H1 (cell line): Measurements from ENCODE around the gene IL27RA. TPM values are rescaled to one million over a fixed set of nuclear protein-coding genes. Genes with fewer than 3 reads are reported as not detected.

Source experiments
- CTCF ChIA-PET: fragments of 300-600 bp; sonication (Branson Sonifier 250); formaldehyde crosslinking; loops from one replicate; lab custom pipeline; 2021; ENCODE audit not compliant: partially characterized antibody; lab: Charles Lee
- POLR2A ChIA-PET: fragments of 300-600 bp; sonication (Branson Sonifier 250); formaldehyde crosslinking; loops from one replicate; lab custom pipeline; 2021; ENCODE audit warnings: inconsistent platforms; ENCODE audit not compliant: partially characterized antibody; lab: Charles Lee
- DNase-seq, 2 experiments: peaks; one replicate each; pipeline versions ENCODE4 v3.0.0 to v3.0.0-alpha.2; 2010 to 2022; ENCODE audit warnings: low spot score in 2 of 2, low read depth in 1 of 2, mixed read lengths in 1 of 2
- FAIRE-seq: peaks from 2 replicates; lab custom pipeline; 2011; peaks lifted over from hg19 to GRCh38; lab: Jason Lieb, UNC
- H2AFZ ChIP-seq: 2 replicates; pipeline ENCODE4 v1.8.1; 2012; ENCODE audit warnings: low read length, inconsistent platforms
- H2AK5ac ChIP-seq: 2 replicates; pipeline ENCODE4 v1.6.1; 2013; ENCODE audit warnings: low read depth, low read length
- H2BK120ac ChIP-seq: replicated peaks from 2 replicates; pipeline ENCODE3; 2013; ENCODE audit warnings: low read depth, low read length, inconsistent platforms
- H2BK12ac ChIP-seq: 2 replicates; pipeline ENCODE4 v1.6.1; 2013; ENCODE audit warnings: low read depth, low read length
- H2BK15ac ChIP-seq: 2 replicates; pipeline ENCODE4 v1.6.1; 2013; ENCODE audit warnings: low read length
- H2BK20ac ChIP-seq: 2 replicates; pipeline ENCODE4 v1.6.1; 2013; ENCODE audit warnings: low read length
- H2BK5ac ChIP-seq: 2 replicates; pipeline ENCODE4 v1.6.1; 2013; ENCODE audit warnings: low read depth, low read length
- H3K14ac ChIP-seq: 2 replicates; pipeline ENCODE4 v1.6.1; 2013; ENCODE audit warnings: inconsistent platforms; ENCODE audit not compliant: insufficient read length
- H3K18ac ChIP-seq: 2 replicates; pipeline ENCODE4 v1.6.1; 2013; ENCODE audit warnings: low read length; ENCODE audit errors: extremely low read depth
- H3K23ac ChIP-seq: 2 replicates; pipeline ENCODE4 v1.6.1; 2013; ENCODE audit warnings: inconsistent platforms; ENCODE audit not compliant: insufficient read length
- H3K23me2 ChIP-seq: 2 replicates; pipeline ENCODE4 v1.6.1; 2013; ENCODE audit warnings: low read depth, low read length
- H3K27ac ChIP-seq: 2 replicates; pipeline ENCODE4 v1.6.1; 2011; ENCODE audit warnings: low read depth, low read length, inconsistent platforms
- H3K27me3 ChIP-seq, 4 experiments: replicated peaks in 1 of 4; 1 replicate in 1 of 4; 2 replicates in 3 of 4; pipeline versions ENCODE4 v1.6.1 to v1.8.1; 2011 to 2013; ENCODE audit warnings: low read length in 3 of 4, mild to moderate bottlenecking in 3 of 4, inconsistent platforms in 2 of 4, mixed read lengths in 2 of 4, moderate library complexity in 1 of 4; ENCODE audit not compliant: control insufficient read depth in 3 of 4, insufficient read depth in 3 of 4; ENCODE audit errors: extremely low read depth in 1 of 4
- H3K36me3 ChIP-seq, 4 experiments: 2 replicates each; pipeline versions ENCODE4 v1.6.1 to v1.8.1; 2011 to 2013; ENCODE audit warnings: mild to moderate bottlenecking in 4 of 4, low read length in 3 of 4, moderate library complexity in 2 of 4, control low read depth in 1 of 4, inconsistent platforms in 1 of 4; ENCODE audit not compliant: insufficient read depth in 4 of 4, control insufficient read depth in 2 of 4
- H3K4ac ChIP-seq: replicated peaks from 2 replicates; pipeline ENCODE3; 2013; ENCODE audit warnings: low read length, low read depth, mixed read lengths, inconsistent platforms; ENCODE audit not compliant: insufficient read length
- H3K4me1 ChIP-seq, 4 experiments: replicated peaks in 1 of 4; 1 replicate in 1 of 4; 2 replicates in 3 of 4; pipeline versions ENCODE4 v1.6.1 to v1.8.1; 2011 to 2013; ENCODE audit warnings: low read length in 3 of 4, inconsistent platforms in 2 of 4, mixed read lengths in 1 of 4; ENCODE audit not compliant: insufficient read depth in 4 of 4, control insufficient read depth in 3 of 4
- H3K4me2 ChIP-seq, 2 experiments: 2 replicates each; pipeline versions ENCODE4 v1.6.1 to v1.8.1; 2011 to 2013; ENCODE audit warnings: low read depth in 2 of 2, low read length in 2 of 2, control low read depth in 1 of 2, inconsistent platforms in 1 of 2, mild to moderate bottlenecking in 1 of 2; ENCODE audit not compliant: insufficient read depth in 1 of 2
- H3K4me3 ChIP-seq, 4 experiments: fragments of 200-600, 300-600 bp in 1 of 4; sonication (generic), shearing (Covaris generic), sonication (Bioruptor Twin) in 1 of 4; 2 replicates each; pipeline versions ENCODE4 v1.5.1 to v1.8.1; 2011 to 2016; ENCODE audit warnings: low read length in 4 of 4, low read depth in 3 of 4, control low read depth in 2 of 4, inconsistent platforms in 2 of 4, mild to moderate bottlenecking in 2 of 4, mixed read lengths in 1 of 4, moderate library complexity in 1 of 4; ENCODE audit not compliant: insufficient read depth in 2 of 4; ENCODE audit errors: extremely low read depth in 1 of 4
- H3K56ac ChIP-seq: replicated peaks from 2 replicates; pipeline ENCODE3; 2013; ENCODE audit warnings: low read depth, mild to moderate bottlenecking, mixed read lengths, low read length, inconsistent platforms; ENCODE audit not compliant: insufficient read length
- H3K79me1 ChIP-seq: 2 replicates; pipeline ENCODE4 v1.6.1; 2013; ENCODE audit warnings: low read depth, low read length, control low read depth
- H3K79me2 ChIP-seq, 2 experiments: 2 replicates each; pipeline versions ENCODE4 v1.6.1 to v1.8.1; 2012 to 2013; ENCODE audit warnings: low read length in 2 of 2, mild to moderate bottlenecking in 2 of 2, inconsistent platforms in 1 of 2; ENCODE audit not compliant: insufficient read depth in 2 of 2, control insufficient read depth in 1 of 2
- H3K9ac ChIP-seq, 4 experiments: replicated peaks in 1 of 4; 1 replicate in 1 of 4; 2 replicates in 3 of 4; pipeline versions ENCODE4 v1.6.1 to v1.8.1; 2011 to 2013; ENCODE audit warnings: low read depth in 3 of 4, low read length in 3 of 4, control low read depth in 2 of 4, mild to moderate bottlenecking in 2 of 4, moderate library complexity in 2 of 4, inconsistent platforms in 1 of 4; ENCODE audit errors: extremely low read depth in 1 of 4
- H3K9me3 ChIP-seq, 2 experiments: 2 replicates each; pipeline versions ENCODE4 v1.6.1 to v1.8.1; 2012 to 2013; ENCODE audit warnings: mild to moderate bottlenecking in 2 of 2, moderate library complexity in 2 of 2, control low read depth in 1 of 2, inconsistent platforms in 1 of 2, low read depth in 1 of 2, low read length in 1 of 2, mixed read lengths in 1 of 2; ENCODE audit not compliant: insufficient read depth in 2 of 2
- H4K20me1 ChIP-seq, 2 experiments: replicated peaks in 1 of 2; 2 replicates each; pipeline versions ENCODE3 to v1.8.1; 2011 to 2013; ENCODE audit warnings: inconsistent platforms in 2 of 2, low read length in 2 of 2, mild to moderate bottlenecking in 1 of 2; ENCODE audit not compliant: insufficient read depth in 2 of 2, control insufficient read depth in 1 of 2
- H4K5ac ChIP-seq: 2 replicates; pipeline ENCODE4 v1.6.1; 2013; ENCODE audit warnings: low read length, low read depth, mixed read lengths, inconsistent platforms; ENCODE audit not compliant: insufficient read length
- H4K8ac ChIP-seq: 2 replicates; pipeline ENCODE4 v1.8.0; 2013; ENCODE audit warnings: mild to moderate bottlenecking, moderate library complexity, low read length, inconsistent platforms; ENCODE audit not compliant: insufficient read depth; ENCODE audit errors: extremely low read depth
- H4K91ac ChIP-seq: replicated peaks from 2 replicates; pipeline ENCODE3; 2013; ENCODE audit warnings: low read length, mixed read lengths, inconsistent platforms; ENCODE audit not compliant: insufficient read length
- ATF3 ChIP-seq: IDR thresholded peaks from 2 replicates; pipeline ENCODE4 v1.6.1; 2011; ENCODE audit warnings: low read depth, mild to moderate bottlenecking, low read length; ENCODE audit not compliant: insufficient read depth
- CHD2 ChIP-seq: IDR thresholded peaks from 2 replicates; pipeline ENCODE4 v1.6.1; 2012; ENCODE audit warnings: low read length, improper control_type of control experiment
- EGR1 ChIP-seq: IDR thresholded peaks from 2 replicates; pipeline ENCODE4 v1.6.1; 2011; ENCODE audit warnings: low read depth, low read length, borderline replicate concordance
- MAFK ChIP-seq: IDR thresholded peaks from 2 replicates; pipeline ENCODE4 v1.6.1; 2012; ENCODE audit warnings: low read depth, mild to moderate bottlenecking, improper control_type of control experiment, low read length
- MAX ChIP-seq: IDR thresholded peaks from 2 replicates; pipeline ENCODE4 v1.6.1; 2012; ENCODE audit warnings: inconsistent platforms
- POLR2A ChIP-seq, 2 experiments: IDR thresholded peaks; 1 replicate in 1 of 2; 2 replicates in 1 of 2; pipeline ENCODE4 v1.6.1; 2011; ENCODE audit warnings: low read depth in 2 of 2, low read length in 2 of 2, mild to moderate bottlenecking in 2 of 2; ENCODE audit errors: control extremely low read depth in 1 of 2
- RFX5 ChIP-seq: IDR thresholded peaks from 2 replicates; pipeline ENCODE4 v1.6.1; 2011; ENCODE audit warnings: low read depth, low read length, improper control_type of control experiment, borderline replicate concordance
- RNF2 ChIP-seq: fragments of 200-900, 300-1000 bp; sonication (generic); IDR thresholded peaks from 2 replicates; pipeline ENCODE4 v1.7.1; 2016; ENCODE audit warnings: borderline replicate concordance, low read depth, mild to moderate bottlenecking, antibody characterized with exemption, low read length; ENCODE audit not compliant: poor library complexity, severe bottlenecking; ENCODE audit errors: missing control alignments
- SAP30 ChIP-seq: fragments of 300-600 bp; sonication (generic); IDR thresholded peaks from 2 replicates; pipeline ENCODE4 v1.7.1; 2012; ENCODE audit warnings: low read length, moderate library complexity, mild to moderate bottlenecking, inconsistent platforms; ENCODE audit not compliant: insufficient read depth, insufficient replicate concordance
- WGBS, 2 experiments: shearing (Covaris generic) in 1 of 2; methylation state at CpG; one replicate each; pipeline versions ENCODE4 v1.1.6 to v1.1.7; 2013 to 2015; ENCODE audit warnings: low lambda C conversion rate in 2 of 2, mixed read lengths in 2 of 2, inconsistent platforms in 1 of 2, low coverage in 1 of 2, missing lambda C conversion rate in 1 of 2; ENCODE audit not compliant: insufficient replicate concordance in 2 of 2, insufficient coverage in 1 of 2, insufficient read length in 1 of 2; ENCODE audit errors: extremely low coverage in 1 of 2, missing lambda C conversion rate in 1 of 2; 5-methylcytosine and 5-hydroxymethylcytosine counted together
- polyA plus RNA-seq, 7 experiments: library from polyadenylated mRNA; depleted of rRNA in 3 of 7; stranded (reverse) in 5 of 7; unstranded in 2 of 7; fragments of >200 nt in 5 of 7; fragments of 200-250 nt in 2 of 7; gene quantifications; 1 replicate in 5 of 7; 2 replicates in 1 of 7; 4 replicates in 1 of 7; pipeline versions ENCODE4 v1.2.1 to v1.2.3, GENCODE V29; 2011 to 2013; ENCODE audit warnings: missing spikeins in 2 of 7, mixed read lengths in 2 of 7
- total RNA-seq: library from RNA; stranded (reverse); fragmentation: NEBNext Ultra II Directional; extraction: Animal tissue kit (Norgen Biotek cat#: 25700); gene quantifications from 2 replicates; pipeline ENCODE4 v1.2.1, GENCODE V29; 2021

The IL27RA gene
- total and polyA plus RNA-seq, 2 of the 8 experiments (the other 6 are each of a cell fraction or from before 2014, with no cell fraction given), result 9.9 to 14.7 TPM

- H3K4me2 ChIP-seq, result peak within 1 kb of the TSS; percentile 70 to 71
- FAIRE-seq, result no peak
- peak within 1 kb of the TSS; percentile 71 for H2AFZ ChIP-seq
- TF ChIP-seq RNF2, result no peak
- no peak for TF ChIP-seq RFX5
- TF ChIP-seq ATF3, result 0 out of 2 replicates have a peak, but pooled peaks have one; percentile 5
- TF ChIP-seq MAFK, result no peak
- peak; percentile 95 for TF ChIP-seq CHD2
- peak; percentile 27; the same call in 1 of the 2 replicates for TF ChIP-seq EGR1
- TF ChIP-seq POLR2A (IDR thresholded peaks at IDR 0.05; ENCODE audit: control extremely low read depth in 1 of 2, low read depth in 2 of 2, low read length in 2 of 2), result peak in 1 of 2 experiments; percentile 44; a peak in 2 of 3 replicates
- no peak for TF ChIP-seq MAX
- no peak for TF ChIP-seq SAP30
Measured at GRCh38 chr19:14006085-14006765, 25.3 kb upstream of the IL27RA start, which contains the start of gene RFX1. Gene RFX1 (minus strand): TSS chr19:14006320. CDS start chr19:13993843, 12,477 bp downstream.

More at GRCh38 chr19:14006085-14006765, 25.3 kb upstream of the IL27RA start, which contains the start of gene RFX1:
- no peaks in the 10 kb centered on the region for H3K9me3 ChIP-seq
- H4K20me1 ChIP-seq, result no peaks in the 10 kb centered on the region
- no peaks in the 10 kb centered on the region for H3K36me3 ChIP-seq
- peak within 1 kb of the TSS; percentile 81 to 86 (median 84) for H3K9ac ChIP-seq
- H4K91ac ChIP-seq, result peak within 1 kb of the TSS; percentile 95
- H3K79me1 ChIP-seq, result peaks cover 3% of the 10 kb centered on the region
- peak within 1 kb of the TSS; percentile 91 for H3K4ac ChIP-seq
- peak within 1 kb of the TSS; percentile 62 to 81 (median 69) for H3K4me3 ChIP-seq
- H4K5ac ChIP-seq, result peak within 1 kb of the TSS; percentile 91
- no peak within 1 kb of the TSS for H3K14ac ChIP-seq
- POLR2A ChIA-PET, result interaction anchor here (0.6 to 3.1 kb wide), 25 partner anchors 10 to 854 kb away, joined by 3 to 16 read pairs (median 5); partner anchors contain the start of genes DCAF15, IL27RA and RLN3
- H3K56ac ChIP-seq, result peak within 1 kb of the TSS; percentile 77
- CTCF ChIA-PET, result interaction anchor here (1.0 to 2.5 kb wide), 8 partner anchors 17 to 125 kb away, joined by 3 to 12 read pairs (median 4); partner anchors contain the start of gene IL27RA
- H2BK15ac ChIP-seq, result peak within 1 kb of the TSS; percentile 81; the same call in 1 of the 2 replicates
- DNase-seq, result peak; percentile 98 to 100
- 0 out of 2 replicates have a peak within 1 kb of the TSS, but pooled peaks have one; percentile 74 for H2BK20ac ChIP-seq
- peak within 1 kb of the TSS; percentile 98 for H4K8ac ChIP-seq
- peaks cover 0 to 4% (median under 1%) of the 10 kb centered on the region in 4 experiments; a peak in 5 of 7 replicates for H3K4me1 ChIP-seq
- peak within 1 kb of the TSS; percentile 64; the same call in 1 of the 2 replicates for H2BK12ac ChIP-seq
- no peak within 1 kb of the TSS for H2AK5ac ChIP-seq
- peaks cover 0 to 9% of the 10 kb centered on the region in 2 experiments; a peak in 2 of 4 replicates for H3K79me2 ChIP-seq
- H2BK5ac ChIP-seq, result peak within 1 kb of the TSS; percentile 93
- H3K27me3 ChIP-seq, result no peaks in the 10 kb centered on the region
- H3K18ac ChIP-seq, result peak within 1 kb of the TSS; percentile 98
- WGBS, 2 experiments, result 1% methylated on average over 35 of the region's 58 CpGs; no CpG with 5 or more reads in 1 of the 2 experiments
- H3K23ac ChIP-seq, result no peak within 1 kb of the TSS
- H3K27ac ChIP-seq, result peak within 1 kb of the TSS; percentile 95
- no peak within 1 kb of the TSS for H2BK120ac ChIP-seq
- H3K23me2 ChIP-seq, result peaks cover 5% of the 10 kb centered on the region; the same call in 1 of the 2 replicates
